ES-I3 (cell line): ENCODE results near the gene TCF25.
A peak's percentile ranks its signal among the peaks of the same experiment; 100 is the strongest.

Source experiments
- H3K36me3 ChIP-seq: 2 replicates; pipeline ENCODE4 v1.6.1; 2013; ENCODE audit warnings: mild to moderate bottlenecking, low read length, control low read depth, moderate library complexity; ENCODE audit not compliant: insufficient read depth
- H3K4me1 ChIP-seq: 2 replicates; pipeline ENCODE4 v1.6.1; 2013; ENCODE audit warnings: mild to moderate bottlenecking, control low read depth, low read length; ENCODE audit not compliant: insufficient read depth
- H3K9ac ChIP-seq: 2 replicates; pipeline ENCODE4 v1.6.1; 2013; ENCODE audit warnings: low read depth, mild to moderate bottlenecking, low read length, moderate library complexity
- H3K9me3 ChIP-seq: 2 replicates; pipeline ENCODE4 v1.6.1; 2013; ENCODE audit warnings: mild to moderate bottlenecking, low read length, moderate library complexity; ENCODE audit not compliant: control insufficient read depth, insufficient read depth

Gene TCF25

GRCh38 chr16:89938175-89938885 lies 64.9 kb downstream of the TCF25 start:
- Histone ChIP-seq H3K9me3 (no peaks in the 10 kb centered on the region), H3K9ac (no peak overlapping the region), H3K36me3 (peaks cover 4% of the 10 kb centered on the region), H3K4me1 (no peaks in the 10 kb centered on the region)

DNA sequence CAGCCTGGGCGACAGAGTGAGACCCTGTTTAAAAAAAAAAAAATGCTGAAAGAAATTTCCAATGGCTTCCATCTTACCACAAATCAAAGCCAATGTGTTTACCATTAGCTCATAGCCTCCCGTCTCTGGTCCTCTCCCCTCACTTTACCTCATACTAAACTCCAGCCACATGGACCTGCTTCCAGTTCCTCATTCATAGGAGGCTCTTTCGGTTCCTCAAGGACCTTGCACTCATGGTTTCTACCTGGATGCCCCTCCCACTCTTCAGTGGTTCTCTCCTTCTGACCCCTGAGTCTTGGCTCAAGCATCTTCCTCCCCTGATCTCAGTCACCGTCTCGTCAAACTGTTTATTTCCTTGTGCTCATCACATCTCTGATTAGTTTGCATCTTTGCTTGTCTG lies 71.4 kb downstream of the TCF25 start:
- Histone ChIP-seq H3K36me3 (no peaks in the 10 kb centered on the region), H3K9me3 (no peaks in the 10 kb centered on the region), H3K4me1 (no peaks in the 10 kb centered on the region), H3K9ac (no peak overlapping the region)

DNA sequence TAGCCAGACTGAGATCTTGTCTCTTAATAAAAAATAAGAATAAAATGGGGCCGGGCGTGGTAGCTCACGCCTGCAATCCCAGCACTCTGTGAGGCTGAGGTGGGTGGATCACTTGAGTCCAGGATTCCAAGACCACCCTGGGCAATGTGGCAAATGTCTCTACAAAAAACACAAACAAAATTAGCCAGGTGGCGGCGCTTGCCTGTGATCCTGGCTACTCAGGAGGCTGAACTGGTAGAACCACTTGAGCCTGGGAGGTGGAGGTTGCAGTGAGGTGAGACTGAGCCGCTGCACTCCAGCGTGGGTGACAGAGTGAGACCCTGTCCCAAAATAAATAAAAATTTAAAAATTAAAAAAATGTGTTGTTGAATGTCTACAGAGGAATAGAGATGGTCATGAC lies 72.3 kb downstream of the TCF25 start:
- Histone ChIP-seq H3K9me3 (no peaks in the 10 kb centered on the region), H3K9ac (no peak overlapping the region), H3K36me3 (no peaks in the 10 kb centered on the region), H3K4me1 (no peaks in the 10 kb centered on the region)

- Histone ChIP-seq H3K9me3 (no peaks in the 10 kb centered on the region), H3K9ac (no peak overlapping the region), H3K4me1 (no peaks in the 10 kb centered on the region), H3K36me3 (no peaks in the 10 kb centered on the region)
Observed at GRCh38 chr16:89946515-89946914, 73.1 kb downstream of the TCF25 start.

DNA sequence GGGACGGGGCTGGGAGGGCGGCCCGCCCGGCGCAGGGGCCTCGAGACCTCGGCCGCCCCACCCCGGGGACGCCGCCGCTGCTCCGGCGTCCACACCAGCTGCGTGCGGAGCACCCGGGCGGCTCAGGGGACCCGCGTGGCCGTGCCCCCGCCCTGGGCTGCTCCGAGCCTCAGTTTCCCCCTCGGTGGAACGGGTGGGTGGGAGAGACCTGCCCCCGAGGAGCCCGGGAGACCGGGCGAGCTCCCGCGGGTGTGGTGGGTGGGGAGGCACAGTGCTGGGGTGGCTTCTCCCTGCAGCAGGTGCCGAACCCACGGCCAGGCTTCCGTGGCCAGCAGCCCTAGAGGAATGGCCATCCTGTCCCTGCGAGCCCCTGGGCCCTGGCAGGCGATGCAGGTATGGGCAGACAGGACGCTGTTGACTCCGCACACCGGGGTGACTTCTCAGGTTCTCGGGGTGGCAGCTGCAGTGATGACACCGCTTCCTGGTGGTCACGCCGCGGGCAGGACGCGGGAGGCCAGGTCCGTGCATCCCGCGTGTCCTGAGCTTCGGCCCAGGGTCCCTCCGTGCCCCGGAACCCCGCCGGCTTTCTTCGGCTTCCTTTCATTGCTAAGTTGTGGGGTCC lies 75.8 kb downstream of the TCF25 start:
- Histone ChIP-seq H3K36me3 (no peaks in the 10 kb centered on the region), H3K9ac (peak overlapping the region; percentile 67), H3K4me1 (no peaks in the 10 kb centered on the region), H3K9me3 (no peaks in the 10 kb centered on the region)

DNA sequence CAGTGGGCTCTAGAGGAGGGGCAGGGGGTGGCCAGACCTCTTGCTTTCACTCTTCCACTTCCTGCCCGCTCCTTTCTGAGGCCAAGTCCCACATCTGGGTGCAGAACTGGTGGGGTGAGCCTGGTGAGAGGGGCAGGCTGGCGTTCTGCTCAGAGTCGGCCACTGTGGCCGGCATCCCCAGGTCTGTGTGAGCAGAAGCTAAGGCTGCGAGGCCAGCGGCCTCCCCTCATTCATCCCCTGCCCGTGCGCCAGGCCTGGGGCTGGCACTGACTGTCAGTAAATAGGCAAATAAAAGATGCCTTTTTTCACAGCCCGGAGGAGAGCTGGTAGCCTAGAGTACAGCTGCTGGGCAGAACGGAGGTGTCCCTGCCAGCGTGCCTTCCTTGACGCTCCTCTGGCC lies 76.4 kb downstream of the TCF25 start:
- Histone ChIP-seq H3K9me3 (no peaks in the 10 kb centered on the region), H3K4me1 (no peaks in the 10 kb centered on the region), H3K9ac (peak overlapping the region; percentile 67; the same call in 1 of the 2 replicates), H3K36me3 (no peaks in the 10 kb centered on the region)

DNA sequence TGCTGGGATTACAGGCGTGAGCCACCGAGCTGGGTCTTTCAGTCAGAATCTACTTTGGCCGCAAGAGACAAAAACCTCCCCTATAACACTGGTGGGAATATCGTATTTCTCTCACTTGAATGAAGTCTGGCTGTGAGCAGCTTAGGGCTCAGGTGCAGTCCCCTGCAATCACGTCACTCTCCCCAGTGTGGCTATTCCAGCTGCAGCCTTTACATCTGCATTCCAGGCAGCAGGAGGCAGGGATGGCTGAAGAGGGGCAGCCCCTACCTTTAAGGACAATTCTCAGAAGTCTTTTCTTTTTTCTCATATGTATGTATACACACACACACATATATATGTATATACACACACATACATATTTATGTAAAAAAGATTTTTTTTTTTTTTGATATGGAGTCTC lies 78.1 kb downstream of the TCF25 start:
- Histone ChIP-seq H3K9ac (no peak overlapping the region), H3K4me1 (no peaks in the 10 kb centered on the region), H3K9me3 (no peaks in the 10 kb centered on the region), H3K36me3 (no peaks in the 10 kb centered on the region)

DNA sequence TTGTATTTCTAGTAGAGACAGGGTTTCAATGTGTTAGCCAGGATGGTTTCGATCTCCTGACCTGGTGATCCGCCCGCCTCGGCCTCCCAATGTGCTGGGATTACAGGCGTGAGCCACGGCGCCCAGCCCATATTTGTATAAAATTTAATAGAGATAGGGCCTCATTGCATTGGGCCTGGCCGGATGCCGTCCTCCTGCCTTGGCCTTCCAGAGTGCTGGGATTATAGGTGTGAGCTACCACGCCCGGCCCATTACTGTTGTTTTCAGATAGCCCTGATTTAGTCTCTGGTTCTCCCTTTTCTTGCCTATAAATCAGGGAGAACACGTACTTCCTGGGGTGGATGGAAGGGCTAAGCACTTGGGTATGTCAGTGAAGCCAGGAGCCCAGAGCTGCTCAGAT lies 78.7 kb downstream of the TCF25 start:
- Histone ChIP-seq H3K9me3 (no peaks in the 10 kb centered on the region), H3K4me1 (no peaks in the 10 kb centered on the region), H3K36me3 (no peaks in the 10 kb centered on the region), H3K9ac (no peak overlapping the region)

DNA sequence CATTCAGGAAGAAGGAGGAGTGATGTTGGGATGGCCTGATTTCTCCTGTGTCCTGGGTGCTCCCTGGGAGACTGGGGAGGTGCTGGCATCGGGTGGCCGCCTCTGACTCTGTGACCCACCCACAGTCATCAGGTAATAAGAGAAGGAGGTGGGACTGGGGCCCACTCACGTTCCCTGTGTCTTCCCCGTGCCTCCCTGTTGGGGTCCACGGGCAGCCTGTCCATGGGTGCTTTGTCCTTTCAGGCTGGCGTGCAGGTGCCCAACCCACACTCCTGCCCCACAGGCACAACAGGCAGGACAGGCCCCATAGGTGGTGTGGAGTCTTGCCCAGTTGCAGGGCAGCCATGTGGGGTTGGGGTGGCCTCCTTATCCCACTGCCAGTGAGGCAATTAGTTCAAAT lies 79.2 kb downstream of the TCF25 start:
- Histone ChIP-seq H3K9me3 (no peaks in the 10 kb centered on the region), H3K4me1 (0 out of 2 replicates have a peak, but pooled peaks cover under 1% of the 10 kb centered on the region), H3K9ac (no peak overlapping the region), H3K36me3 (no peaks in the 10 kb centered on the region)

DNA sequence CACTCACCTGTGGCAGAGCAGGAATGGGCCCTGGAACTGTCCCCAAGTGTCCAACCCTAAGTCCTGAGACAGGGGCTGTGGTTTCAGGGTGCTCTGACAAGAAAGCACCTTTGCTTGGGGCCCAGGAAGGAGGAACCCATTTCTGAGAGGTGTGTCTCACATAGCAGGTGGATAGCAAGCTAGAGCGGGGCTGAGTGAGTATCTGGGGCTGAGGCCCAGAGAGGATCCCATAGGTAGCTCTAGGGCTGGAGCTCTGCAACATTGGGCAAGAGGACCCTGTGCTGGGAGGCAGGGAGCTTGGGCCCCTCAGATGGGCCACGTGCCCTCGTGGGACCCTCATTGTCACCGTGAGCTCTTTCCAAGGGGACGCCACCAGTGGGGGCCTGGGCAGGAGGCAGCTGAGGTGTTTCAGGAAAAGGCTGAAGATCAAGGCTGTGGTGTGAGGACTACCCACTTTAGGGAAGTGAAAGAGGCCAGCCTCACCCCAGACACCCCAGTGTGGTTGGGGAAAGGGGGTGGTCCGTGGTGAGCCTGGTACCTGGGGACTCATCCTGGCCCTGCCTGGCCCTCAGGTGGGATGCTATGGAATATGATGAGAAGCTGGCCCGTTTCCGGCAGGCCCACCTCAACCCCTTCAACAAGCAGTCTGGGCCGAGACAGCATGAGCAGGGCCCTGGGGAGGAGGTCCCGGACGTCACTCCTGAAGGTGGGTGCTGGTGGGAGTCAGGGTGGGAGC lies 80.4 kb downstream of the TCF25 start:
- Histone ChIP-seq H3K36me3 (peaks cover 4% of the 10 kb centered on the region; the same call in 1 of the 2 replicates), H3K9me3 (no peaks in the 10 kb centered on the region), H3K4me1 (0 out of 2 replicates have a peak, but pooled peaks cover 3% of the 10 kb centered on the region), H3K9ac (no peak overlapping the region)

- 0 out of 2 replicates have a peak, but pooled peaks cover 3% of the 10 kb centered on the region for H3K4me1 ChIP-seq
- no peaks in the 10 kb centered on the region for H3K9me3 ChIP-seq
- H3K36me3 ChIP-seq, result peaks cover 4% of the 10 kb centered on the region; the same call in 1 of the 2 replicates
- H3K9ac ChIP-seq, result no peak overlapping the region
Observed at GRCh38 chr16:89954462-89954861, 81.1 kb downstream of the TCF25 start.

GRCh38 chr16:89955001-89955685 lies 81.8 kb downstream of the TCF25 start:
- H3K36me3 ChIP-seq, result peaks cover 4% of the 10 kb centered on the region; the same call in 1 of the 2 replicates

GRCh38 chr16:89956505-89957215 lies 83.3 kb downstream of the TCF25 start:
- Histone ChIP-seq H3K4me1 (0 out of 2 replicates have a peak, but pooled peaks cover 3% of the 10 kb centered on the region), H3K36me3 (peaks cover 4% of the 10 kb centered on the region), H3K9ac (no peak overlapping the region), H3K9me3 (no peaks in the 10 kb centered on the region)

More at GRCh38 chr16:89955001-89955685, 81.8 kb downstream of the TCF25 start:
- H3K9ac ChIP-seq, result no peak overlapping the region
- H3K4me1 ChIP-seq, result 0 out of 2 replicates have a peak, but pooled peaks cover 3% of the 10 kb centered on the region
- H3K9me3 ChIP-seq, result no peaks in the 10 kb centered on the region
